Upper lobe of left lung (tissue), 6 donors: ENCODE data around the gene ALDH3B2. TPM values are rescaled to one million over a fixed set of nuclear protein-coding genes. Genes with fewer than 3 reads are reported as not detected.

ENCODE experiments used
- ATAC-seq, 2 donors: fragments of 200-7000 bp; cut with Tn5 transposase; one replicate each; pipeline ENCODE4 v1.9.1; 2022; ENCODE audit warnings: mild to moderate bottlenecking in 2 of 2, moderate library complexity in 2 of 2; ENCODE audit not compliant: low FRiP score in 2 of 2
- DNase-seq, 2 donors: peaks; one replicate each; pipeline ENCODE4 v3.0.0-alpha.2; 2019 to 2020
- H3K27ac ChIP-seq, 4 donors: fragments of 200-600 bp; sonication (generic); one replicate each; pipeline ENCODE4 v1.5.1; 2016 to 2019
- H3K27me3 ChIP-seq, 4 donors: fragments of 200-600 bp; sonication (generic); one replicate each; pipeline ENCODE4 v1.5.1; 2017 to 2019
- H3K36me3 ChIP-seq, 4 donors: fragments of 200-600 bp; sonication (generic); one replicate each; pipeline ENCODE4 v1.5.1; 2016 to 2019
- H3K4me1 ChIP-seq, 4 donors: fragments of 200-600 bp; sonication (generic); one replicate each; pipeline ENCODE4 v1.5.1; 2018 to 2019
- H3K4me3 ChIP-seq, 4 donors: fragments of 200-600 bp; sonication (generic); one replicate each; pipeline ENCODE4 v1.5.1; 2017 to 2019; ENCODE audit warnings: mild to moderate bottlenecking in 2 of 4, moderate library complexity in 1 of 4
- H3K9me3 ChIP-seq, 4 donors: fragments of 200-600 bp; sonication (generic); one replicate each; pipeline ENCODE4 v1.5.1; 2018 to 2019
- CTCF ChIP-seq, 6 experiments: fragments of 450-650 bp in 4 of 6; fragments of 200-600 bp in 2 of 6; sonication (generic) in 2 of 6; IDR thresholded peaks; one replicate each; pipeline ENCODE4 v1.5.1; 2016 to 2019; ENCODE audit warnings: antibody characterized with exemption in 6 of 6
- EP300 ChIP-seq, 4 donors: sonication (generic); formaldehyde crosslinking; IDR thresholded peaks; one replicate each; pipeline ENCODE4 v1.5.1; 2017; ENCODE audit warnings: antibody characterized with exemption in 4 of 4, control low read depth in 2 of 4
- POLR2A ChIP-seq, 4 donors: fragments of 450-650 bp; IDR thresholded peaks; one replicate each; pipeline ENCODE4 v1.5.1; 2016 to 2017; ENCODE audit warnings: antibody characterized with exemption in 4 of 4, mild to moderate bottlenecking in 2 of 4
- POLR2AphosphoS5 ChIP-seq, 2 donors: sonication (generic); formaldehyde crosslinking; IDR thresholded peaks; one replicate each; pipeline ENCODE4 v1.5.1; 2017; ENCODE audit warnings: antibody characterized with exemption in 2 of 2
- WGBS, 2 donors: methylation state at CpG; one replicate each; pipeline ENCODE4 v1.1.5; 2017 to 2018; 5-methylcytosine and 5-hydroxymethylcytosine counted together
- total RNA-seq, 6 donors: library from RNA; depleted of rRNA in 4 of 6; stranded (reverse); fragments of >200 nt in 4 of 6; gene quantifications; one replicate each; pipeline versions ENCODE4 v1.1.0 to v1.2.1, GENCODE V29; 2016 to 2021
- donor health status: DM: no; HTN: no; CAD: no; lungs with moderate emphysema.
- donor health status: DM: no; HTN: yes; CAD: no; lungs with severe emphysema.

Gene ALDH3B2
- total RNA-seq, 6 donors from 2014 or later = 0.30 to 6.4 (median 0.86) TPM; not detected in 1

GRCh38 chr11:67699521-67699920, 25.1 kb upstream of the ALDH3B2 start:
- Histone ChIP-seq H3K4me3 (no peak overlapping the region), H3K27ac (no peak overlapping the region), H3K4me1 (no peaks in the 10 kb centered on the region), H3K27me3 (no peaks in the 10 kb centered on the region), H3K36me3 (no peaks in the 10 kb centered on the region), H3K9me3 (no peaks in the 10 kb centered on the region)
- DNase-seq = no peak
- no peak for ATAC-seq
- TF ChIP-seq EP300 (IDR thresholded peaks at IDR 0.05) (no peak), CTCF (IDR thresholded peaks at IDR 0.05) (no peak), POLR2A (IDR thresholded peaks at IDR 0.05) (no peak), POLR2AphosphoS5 (IDR thresholded peaks at IDR 0.05) (no peak)
- 80 to 83% methylated on average over 9 to 10 of the region's 10 CpGs for WGBS, 2 donors

- TF ChIP-seq POLR2AphosphoS5 (IDR thresholded peaks at IDR 0.05) (no peak), CTCF (IDR thresholded peaks at IDR 0.05) (no peak), EP300 (IDR thresholded peaks at IDR 0.05) (no peak), POLR2A (IDR thresholded peaks at IDR 0.05) (no peak)
- Histone ChIP-seq H3K36me3 (no peaks in the 10 kb centered on the region), H3K4me1 (no peaks in the 10 kb centered on the region), H3K27ac (no peak overlapping the region), H3K27me3 (no peaks in the 10 kb centered on the region), H3K4me3 (no peak overlapping the region), H3K9me3 (no peaks in the 10 kb centered on the region)
- DNase-seq (no peak), ATAC-seq (no peak)
- 88 to 91% methylated on average over 5 to 6 of the region's 6 CpGs for WGBS, 2 donors
Observed at GRCh38 chr11:67698247-67698646, 23.8 kb upstream of the ALDH3B2 start.

- H3K4me1 ChIP-seq = no peaks in the 10 kb centered on the region
- H3K27me3 ChIP-seq = no peaks in the 10 kb centered on the region
- no peaks in the 10 kb centered on the region for H3K36me3 ChIP-seq
- 81 to 83% methylated on average over 4 of the region's 4 CpGs for WGBS, 2 donors
- H3K9me3 ChIP-seq = no peaks in the 10 kb centered on the region
- no peak overlapping the region for H3K27ac ChIP-seq
- DNase-seq = no peak
- no peak for TF ChIP-seq EP300 (IDR thresholded peaks at IDR 0.05)
- no peak for TF ChIP-seq POLR2A (IDR thresholded peaks at IDR 0.05)
- TF ChIP-seq POLR2AphosphoS5 (IDR thresholded peaks at IDR 0.05) = no peak
- TF ChIP-seq CTCF (IDR thresholded peaks at IDR 0.05) = no peak
- ATAC-seq = no peak
- no peak overlapping the region for H3K4me3 ChIP-seq
Observed at GRCh38 chr11:67697846-67698245, 23.4 kb upstream of the ALDH3B2 start.

GRCh38 chr11:67696998-67697397, 22.6 kb upstream of the ALDH3B2 start:
- H3K4me3 ChIP-seq = no peak overlapping the region
- ATAC-seq (no peak), DNase-seq (no peak)
- H3K27ac ChIP-seq = no peak overlapping the region
- TF ChIP-seq POLR2AphosphoS5 (IDR thresholded peaks at IDR 0.05) (no peak), CTCF (IDR thresholded peaks at IDR 0.05) (no peak), POLR2A (IDR thresholded peaks at IDR 0.05) (no peak), EP300 (IDR thresholded peaks at IDR 0.05) (no peak)
- WGBS, 2 donors = 89 to 92% methylated on average over 7 of the region's 7 CpGs
- no peaks in the 10 kb centered on the region for H3K4me1 ChIP-seq
- H3K36me3 ChIP-seq = no peaks in the 10 kb centered on the region
- H3K9me3 ChIP-seq = no peaks in the 10 kb centered on the region
- H3K27me3 ChIP-seq = no peaks in the 10 kb centered on the region

GRCh38 chr11:67695606-67696005, 21.2 kb upstream of the ALDH3B2 start:
- ATAC-seq = no peak
- H3K27ac ChIP-seq = no peak overlapping the region
- WGBS, 2 donors = 86 to 88% methylated on average over 12 of the region's 12 CpGs
- H3K9me3 ChIP-seq = no peaks in the 10 kb centered on the region
- H3K27me3 ChIP-seq = no peaks in the 10 kb centered on the region
- TF ChIP-seq CTCF (IDR thresholded peaks at IDR 0.05) = no peak
- TF ChIP-seq EP300 (IDR thresholded peaks at IDR 0.05) = no peak
- no peak for TF ChIP-seq POLR2A (IDR thresholded peaks at IDR 0.05)
- no peak for TF ChIP-seq POLR2AphosphoS5 (IDR thresholded peaks at IDR 0.05)
- no peaks in the 10 kb centered on the region for H3K36me3 ChIP-seq
- no peak overlapping the region for H3K4me3 ChIP-seq
- H3K4me1 ChIP-seq = no peaks in the 10 kb centered on the region
- no peak for DNase-seq
